Bronchial epithelial cell (primary cell): ENCODE results near the gene MCTP2. TPM values are rescaled to one million over a fixed set of nuclear protein-coding genes. Genes with fewer than 3 reads are reported as not detected.

Source experiments
- DNase-seq: peaks from one replicate; pipeline ENCODE4 v3.0.0-alpha.2; 2010; ENCODE audit warnings: low read depth
- FAIRE-seq: peaks from 2 replicates; lab custom pipeline; 2011; peaks lifted over from hg19 to GRCh38; lab: Jason Lieb, UNC
- H3K27me3 ChIP-seq: 2 replicates; pipeline ENCODE4 v1.5.1; 2011; ENCODE audit warnings: low read length; ENCODE audit not compliant: control insufficient read depth, insufficient read depth
- H3K36me3 ChIP-seq: 2 replicates; pipeline ENCODE4 v1.5.1; 2011; ENCODE audit warnings: low read length; ENCODE audit not compliant: control insufficient read depth, insufficient read depth
- H3K4me3 ChIP-seq: 2 replicates; pipeline ENCODE4 v1.5.1; 2011; ENCODE audit warnings: mild to moderate bottlenecking, low read depth, low read length, control low read depth
- total RNA-seq: library from RNA; depleted of rRNA; stranded (reverse); fragments of >200 nt; gene quantifications from 2 replicates; pipeline ENCODE4 v1.2.1, GENCODE V29; 2014
- TF ChIP-seq, protein P1 (sequence below): IDR thresholded peaks from 2 replicates; pipeline ENCODE4 v1.5.1; 2011; ENCODE audit warnings: mild to moderate bottlenecking, moderate library complexity, low read length, control low read depth, inconsistent platforms; ENCODE audit not compliant: insufficient read depth, severe bottlenecking

Gene MCTP2
- total RNA-seq, 1 donor from 2014 or later, result 20.0 TPM

DNA sequence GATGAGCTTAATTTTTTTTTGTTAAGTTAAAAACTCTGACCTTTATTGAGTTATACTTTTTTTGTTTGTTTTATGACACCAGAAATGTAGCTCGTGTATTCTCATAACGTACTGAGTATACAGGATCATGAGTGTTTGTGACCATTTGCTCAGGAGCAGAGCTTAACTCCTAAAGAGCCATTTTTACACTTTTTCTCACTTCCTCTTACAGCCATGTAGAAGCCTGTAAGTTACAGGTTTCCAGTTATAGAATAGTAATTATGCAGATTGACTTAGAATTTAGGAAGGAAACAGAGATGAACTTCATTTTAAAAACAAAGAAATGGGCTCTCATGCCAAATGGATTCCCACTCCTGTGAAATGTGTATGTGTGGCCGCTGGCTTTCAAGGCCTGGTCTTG lies 151.7 kb downstream of the MCTP2 start:
- DNase-seq (no peak), FAIRE-seq (no peak)
- TF ChIP-seq, protein P1, sequence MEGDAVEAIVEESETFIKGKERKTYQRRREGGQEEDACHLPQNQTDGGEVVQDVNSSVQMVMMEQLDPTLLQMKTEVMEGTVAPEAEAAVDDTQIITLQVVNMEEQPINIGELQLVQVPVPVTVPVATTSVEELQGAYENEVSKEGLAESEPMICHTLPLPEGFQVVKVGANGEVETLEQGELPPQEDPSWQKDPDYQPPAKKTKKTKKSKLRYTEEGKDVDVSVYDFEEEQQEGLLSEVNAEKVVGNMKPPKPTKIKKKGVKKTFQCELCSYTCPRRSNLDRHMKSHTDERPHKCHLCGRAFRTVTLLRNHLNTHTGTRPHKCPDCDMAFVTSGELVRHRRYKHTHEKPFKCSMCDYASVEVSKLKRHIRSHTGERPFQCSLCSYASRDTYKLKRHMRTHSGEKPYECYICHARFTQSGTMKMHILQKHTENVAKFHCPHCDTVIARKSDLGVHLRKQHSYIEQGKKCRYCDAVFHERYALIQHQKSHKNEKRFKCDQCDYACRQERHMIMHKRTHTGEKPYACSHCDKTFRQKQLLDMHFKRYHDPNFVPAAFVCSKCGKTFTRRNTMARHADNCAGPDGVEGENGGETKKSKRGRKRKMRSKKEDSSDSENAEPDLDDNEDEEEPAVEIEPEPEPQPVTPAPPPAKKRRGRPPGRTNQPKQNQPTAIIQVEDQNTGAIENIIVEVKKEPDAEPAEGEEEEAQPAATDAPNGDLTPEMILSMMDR, result no peak
- H3K36me3 ChIP-seq, result peaks cover 2% of the 10 kb centered on the region
- H3K27me3 ChIP-seq, result no peaks in the 10 kb centered on the region
- no peak overlapping the region for H3K4me3 ChIP-seq

DNA sequence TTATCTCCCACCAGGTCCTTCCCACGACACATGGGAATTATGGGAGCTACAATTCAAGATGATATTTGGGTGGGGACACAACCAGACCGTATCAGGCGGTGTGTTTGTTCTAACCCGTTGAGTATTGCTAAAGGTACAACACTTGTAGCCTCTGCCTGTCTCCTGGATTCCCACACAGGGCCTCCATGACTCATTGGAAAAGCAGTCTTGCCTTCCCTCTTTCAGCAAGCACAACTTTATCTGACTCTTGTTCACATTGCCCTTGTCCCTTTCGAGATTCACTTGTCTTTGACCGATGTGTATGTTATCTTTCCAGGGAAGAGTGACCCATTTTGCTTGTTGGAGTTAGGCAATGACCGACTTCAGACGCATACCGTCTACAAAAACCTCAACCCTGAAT lies 152.3 kb downstream of the MCTP2 start:
- FAIRE-seq (no peak), DNase-seq (peak; percentile 43)
- no peaks in the 10 kb centered on the region for H3K27me3 ChIP-seq
- H3K36me3 ChIP-seq, result peaks cover 2% of the 10 kb centered on the region
- TF ChIP-seq, protein P1, result no peak
- H3K4me3 ChIP-seq, result no peak overlapping the region

DNA sequence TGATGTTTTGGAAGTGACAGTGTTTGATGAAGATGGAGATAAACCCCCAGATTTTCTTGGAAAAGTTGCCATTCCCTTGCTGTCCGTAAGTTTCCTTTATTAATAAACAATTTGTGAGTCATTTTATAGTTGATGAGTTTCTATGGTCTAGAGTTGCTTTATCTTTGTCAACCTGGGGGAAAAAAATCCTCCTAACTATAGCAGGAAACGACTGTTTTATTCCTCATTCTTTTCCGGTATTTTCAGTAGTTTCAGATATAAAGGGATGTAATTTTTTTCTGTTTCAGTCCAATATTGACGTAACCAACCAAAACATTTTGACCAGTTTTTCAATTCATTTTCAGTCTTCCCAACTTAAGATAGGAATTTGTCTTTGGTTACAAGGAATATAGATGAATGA lies 154.1 kb downstream of the MCTP2 start:
- Histone ChIP-seq H3K36me3 (peaks cover 2% of the 10 kb centered on the region), H3K27me3 (no peaks in the 10 kb centered on the region), H3K4me3 (no peak overlapping the region)
- FAIRE-seq (no peak), DNase-seq (no peak)
- TF ChIP-seq, protein P1, result no peak

DNA sequence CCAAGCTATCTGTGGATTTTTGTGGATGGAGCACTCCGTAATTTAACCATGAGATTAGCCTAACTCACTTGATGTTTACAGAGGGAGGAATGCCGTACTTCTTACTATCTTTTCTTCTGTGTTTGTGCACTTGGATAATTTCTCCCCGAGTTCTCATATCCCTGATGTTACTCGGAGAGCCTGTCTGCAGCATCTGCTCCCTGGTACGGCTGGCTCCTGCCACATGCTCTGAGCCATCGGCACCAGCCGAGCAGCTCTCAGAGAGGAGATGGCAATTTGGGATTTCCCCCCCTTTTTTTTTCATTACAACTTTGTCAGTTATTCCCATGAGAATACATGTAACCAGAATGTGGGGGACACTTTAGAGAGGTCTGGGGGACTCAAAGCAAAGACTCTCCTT lies 155.0 kb downstream of the MCTP2 start:
- Histone ChIP-seq H3K27me3 (no peaks in the 10 kb centered on the region), H3K36me3 (peaks cover 1% of the 10 kb centered on the region), H3K4me3 (no peak overlapping the region)
- TF ChIP-seq, protein P1, result no peak
- DNase-seq (no peak), FAIRE-seq (no peak)

DNA sequence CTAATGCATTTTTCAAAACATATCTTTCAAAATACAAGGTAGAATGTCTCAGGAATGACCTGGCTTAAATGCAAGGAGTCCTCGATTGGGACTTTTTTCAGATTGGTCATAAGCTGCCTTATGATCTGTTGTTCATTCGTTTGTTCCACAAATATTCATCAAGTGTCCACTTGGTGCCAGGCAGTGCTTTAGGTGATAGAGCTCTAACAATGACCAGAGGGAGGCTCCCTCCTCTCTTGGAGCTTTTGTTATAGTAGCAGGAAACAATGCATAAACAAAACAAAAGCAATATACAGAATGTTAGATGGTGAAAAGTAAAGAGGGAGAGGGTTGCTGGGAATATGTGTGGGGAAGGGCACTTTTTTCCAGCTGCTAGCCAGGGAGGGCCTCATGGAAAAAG lies 156.1 kb downstream of the MCTP2 start:
- DNase-seq (no peak), FAIRE-seq (no peak)
- Histone ChIP-seq H3K4me3 (no peak overlapping the region), H3K36me3 (no peaks in the 10 kb centered on the region), H3K27me3 (no peaks in the 10 kb centered on the region)
- TF ChIP-seq, protein P1, result no peak

DNA sequence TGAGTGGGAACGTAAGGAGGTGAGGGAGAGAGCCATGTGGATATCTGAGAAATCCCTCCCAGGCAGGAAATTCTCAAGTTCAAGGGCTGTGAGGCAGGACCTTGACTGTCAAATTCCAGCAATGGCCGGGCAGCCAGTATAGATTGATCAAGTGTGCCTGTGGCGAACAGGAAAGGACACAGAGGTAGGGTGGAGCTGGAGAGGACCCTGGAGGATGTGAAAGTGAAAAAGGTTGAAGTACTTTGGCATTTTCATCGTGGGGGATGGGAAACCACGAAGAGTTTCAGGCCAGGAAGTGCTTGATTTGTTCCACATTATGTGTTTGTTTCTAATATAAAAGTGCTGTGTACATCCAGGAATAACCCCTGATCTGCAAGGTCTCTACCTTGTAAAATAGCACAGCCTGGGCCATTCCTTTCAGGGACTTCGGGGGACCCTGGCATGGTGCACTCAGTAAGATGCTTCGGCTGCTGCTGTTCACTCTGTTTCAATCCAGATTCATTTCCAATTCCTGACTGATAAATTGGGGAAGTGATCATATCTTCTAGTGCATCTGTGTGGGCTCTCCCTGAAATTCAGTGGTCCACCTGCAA lies 156.6 kb downstream of the MCTP2 start:
- Histone ChIP-seq H3K4me3 (no peak overlapping the region), H3K36me3 (no peaks in the 10 kb centered on the region), H3K27me3 (no peaks in the 10 kb centered on the region)
- TF ChIP-seq, protein P1, result no peak
- DNase-seq, result no peak
- FAIRE-seq, result no peak
